Measurements from ENCODE around the gene B4GALT7. TPM values are rescaled to one million over a fixed set of nuclear protein-coding genes. Genes with fewer than 3 reads are reported as not detected.

The B4GALT7 gene
- total RNA-seq, 1 experiment from 2014 or later: 26.3 TPM

- H3K9me3 Mint-ChIP-seq: no peaks in the 10 kb centered on the region; a peak in 1 of 5 replicates
- no peak overlapping the region for H2BK120ac ChIP-seq (ENCODE audit: low read depth, low read length, poor library complexity, severe bottlenecking)
- no peaks in the 10 kb centered on the region for H3K36me3 Mint-ChIP-seq (ENCODE audit: insufficient read depth in 1 of 3, low read depth in 3 of 3)
- TF ChIP-seq, protein P1, sequence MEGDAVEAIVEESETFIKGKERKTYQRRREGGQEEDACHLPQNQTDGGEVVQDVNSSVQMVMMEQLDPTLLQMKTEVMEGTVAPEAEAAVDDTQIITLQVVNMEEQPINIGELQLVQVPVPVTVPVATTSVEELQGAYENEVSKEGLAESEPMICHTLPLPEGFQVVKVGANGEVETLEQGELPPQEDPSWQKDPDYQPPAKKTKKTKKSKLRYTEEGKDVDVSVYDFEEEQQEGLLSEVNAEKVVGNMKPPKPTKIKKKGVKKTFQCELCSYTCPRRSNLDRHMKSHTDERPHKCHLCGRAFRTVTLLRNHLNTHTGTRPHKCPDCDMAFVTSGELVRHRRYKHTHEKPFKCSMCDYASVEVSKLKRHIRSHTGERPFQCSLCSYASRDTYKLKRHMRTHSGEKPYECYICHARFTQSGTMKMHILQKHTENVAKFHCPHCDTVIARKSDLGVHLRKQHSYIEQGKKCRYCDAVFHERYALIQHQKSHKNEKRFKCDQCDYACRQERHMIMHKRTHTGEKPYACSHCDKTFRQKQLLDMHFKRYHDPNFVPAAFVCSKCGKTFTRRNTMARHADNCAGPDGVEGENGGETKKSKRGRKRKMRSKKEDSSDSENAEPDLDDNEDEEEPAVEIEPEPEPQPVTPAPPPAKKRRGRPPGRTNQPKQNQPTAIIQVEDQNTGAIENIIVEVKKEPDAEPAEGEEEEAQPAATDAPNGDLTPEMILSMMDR (conservative IDR thresholded peaks at IDR 0.05): no peak
- no peak overlapping the region for H2BK15ac ChIP-seq (ENCODE audit: low read depth, low read length)
- no peak overlapping the region for H2BK5ac ChIP-seq (ENCODE audit: insufficient read length, low read length)
- H3K27me3 Mint-ChIP-seq (ENCODE audit: low read depth): peaks cover 21% of the 10 kb centered on the region
- no peaks in the 10 kb centered on the region for H3K79me2 ChIP-seq (ENCODE audit: insufficient read depth, low read length)
- no peak overlapping the region for H3T11ph ChIP-seq (ENCODE audit: low read length)
- no peak overlapping the region for H4K91ac ChIP-seq (ENCODE audit: insufficient read length, low read depth, low read length)
- no peak overlapping the region for H3K27ac ChIP-seq (ENCODE audit: insufficient read length, low read depth, low read length)
- H4K8ac ChIP-seq (replicated peaks; ENCODE audit: insufficient read length, low read depth, low read length): no peak overlapping the region
- no peak overlapping the region for H3K9ac ChIP-seq (ENCODE audit: extremely low read depth, insufficient read length, low read length)
- H3K27ac Mint-ChIP-seq: no peak overlapping the region
- no peak overlapping the region for H3K4me3 Mint-ChIP-seq
- no peak overlapping the region for H3K56ac ChIP-seq (ENCODE audit: insufficient read length, low read depth, low read length)
- no peaks in the 10 kb centered on the region; the same call in 1 of the 2 replicates for H3K27me3 ChIP-seq (ENCODE audit: insufficient read depth, low read length)
- no peak overlapping the region for H2AK5ac ChIP-seq (ENCODE audit: insufficient read length, low read length)
- no peak overlapping the region for H2BK20ac ChIP-seq (ENCODE audit: low read depth, low read length, poor library complexity, severe bottlenecking)
- no peaks in the 10 kb centered on the region for H3K79me1 ChIP-seq (ENCODE audit: insufficient read depth, low read depth, low read length, poor library complexity, severe bottlenecking)
- H2AFZ ChIP-seq (ENCODE audit: low read length): no peak overlapping the region
- no peak overlapping the region for H2BK12ac ChIP-seq (ENCODE audit: insufficient read length, low read depth, low read length)
- no peak overlapping the region for H4K5ac ChIP-seq (ENCODE audit: insufficient read length, low read depth, low read length)
- H3K18ac ChIP-seq (ENCODE audit: insufficient read length, low read depth, low read length): no peak overlapping the region
- WGBS (ENCODE audit: extremely low coverage, insufficient read length, low lambda C conversion rate): no CpG with 5 or more reads among the region's 8 CpGs
- H3K9me3 ChIP-seq (ENCODE audit: control insufficient read depth, low read depth, low read length): no peaks in the 10 kb centered on the region
- H3K23me2 ChIP-seq (ENCODE audit: insufficient read length, low read depth, low read length, poor library complexity, severe bottlenecking): no peaks in the 10 kb centered on the region
- H3K4me2 ChIP-seq (ENCODE audit: insufficient read depth, insufficient read length, low read length): no peak overlapping the region
- H3K4me1 Mint-ChIP-seq: peaks cover 0 to 6% of the 10 kb centered on the region in 2 experiments; a peak in 2 of 4 replicates
- H3K4me1 ChIP-seq (ENCODE audit: insufficient read depth, low read length): peaks cover 2% of the 10 kb centered on the region; the same call in 1 of the 2 replicates
- H3K23ac ChIP-seq (ENCODE audit: insufficient read length, low read depth, low read length): no peak overlapping the region
- H3K4ac ChIP-seq (ENCODE audit: low read depth, low read length): no peak overlapping the region
- no peak for DNase-seq
- no peaks in the 10 kb centered on the region for H4K20me1 ChIP-seq (ENCODE audit: control insufficient read depth, insufficient read depth, insufficient read length)
- H3K14ac ChIP-seq (ENCODE audit: insufficient read depth, low read length): no peak overlapping the region
Measured at GRCh38 chr5:177578316-177578715, 21.6 kb upstream of the B4GALT7 start.
